Activated naive CD8-positive, alpha-beta T cell treated with anti-CD3 and anti-CD28 coated beads, Interleukin-2, amount 10 ng/mL, durations not matched to agents 7 days and 5 days (primary cell): ENCODE measurements around the gene PYCARD. TPM values are rescaled to one million over a fixed set of nuclear protein-coding genes. Genes with fewer than 3 reads are reported as not detected.
A peak's percentile ranks its signal among the peaks of the same experiment; 100 is the strongest.

Experiments
- ATAC-seq: fragments of 150-1000 bp; cut with Tn5 transposase; one replicate; pipeline ENCODE4 v1.10.0; 2021; ENCODE audit warnings: low read depth, moderate library complexity
- POLR2A ChIA-PET: fragments of 350-600 bp; sonication (Branson Sonifier 250); formaldehyde crosslinking; loops from one replicate; lab custom pipeline; 2021; ENCODE audit warnings: antibody characterized with exemption; lab: Charles Lee
- DNase-seq: peaks from one replicate; pipeline ENCODE4 v3.0.0; 2021
- H3K27ac Mint-ChIP-seq: one replicate; pipeline ENCODE4 v1.8.0; 2022; ENCODE audit warnings: mild to moderate bottlenecking, mixed read lengths
- H3K27me3 Mint-ChIP-seq: one replicate; pipeline ENCODE4 v1.8.0; 2022; ENCODE audit warnings: mild to moderate bottlenecking, moderate library complexity, mixed read lengths
- H3K36me3 Mint-ChIP-seq: one replicate; pipeline ENCODE4 v1.8.0; 2021; ENCODE audit warnings: mild to moderate bottlenecking, mixed read lengths
- H3K4me1 Mint-ChIP-seq: one replicate; pipeline ENCODE4 v1.8.0; 2021; ENCODE audit warnings: mixed read lengths
- H3K4me3 Mint-ChIP-seq: one replicate; pipeline ENCODE4 v1.8.0; 2022; ENCODE audit warnings: mild to moderate bottlenecking, moderate library complexity, mixed read lengths
- H3K9me3 Mint-ChIP-seq: one replicate; pipeline ENCODE4 v1.8.0; 2021; ENCODE audit warnings: mixed read lengths
- total RNA-seq, 2 experiments: library from RNA; stranded (reverse); gene quantifications; one replicate each; pipeline ENCODE4 v1.2.3, GENCODE V29; 2021

Gene PYCARD
- total RNA-seq, 2 experiments from 2014 or later, result 82.3 to 87.0 TPM

DNA sequence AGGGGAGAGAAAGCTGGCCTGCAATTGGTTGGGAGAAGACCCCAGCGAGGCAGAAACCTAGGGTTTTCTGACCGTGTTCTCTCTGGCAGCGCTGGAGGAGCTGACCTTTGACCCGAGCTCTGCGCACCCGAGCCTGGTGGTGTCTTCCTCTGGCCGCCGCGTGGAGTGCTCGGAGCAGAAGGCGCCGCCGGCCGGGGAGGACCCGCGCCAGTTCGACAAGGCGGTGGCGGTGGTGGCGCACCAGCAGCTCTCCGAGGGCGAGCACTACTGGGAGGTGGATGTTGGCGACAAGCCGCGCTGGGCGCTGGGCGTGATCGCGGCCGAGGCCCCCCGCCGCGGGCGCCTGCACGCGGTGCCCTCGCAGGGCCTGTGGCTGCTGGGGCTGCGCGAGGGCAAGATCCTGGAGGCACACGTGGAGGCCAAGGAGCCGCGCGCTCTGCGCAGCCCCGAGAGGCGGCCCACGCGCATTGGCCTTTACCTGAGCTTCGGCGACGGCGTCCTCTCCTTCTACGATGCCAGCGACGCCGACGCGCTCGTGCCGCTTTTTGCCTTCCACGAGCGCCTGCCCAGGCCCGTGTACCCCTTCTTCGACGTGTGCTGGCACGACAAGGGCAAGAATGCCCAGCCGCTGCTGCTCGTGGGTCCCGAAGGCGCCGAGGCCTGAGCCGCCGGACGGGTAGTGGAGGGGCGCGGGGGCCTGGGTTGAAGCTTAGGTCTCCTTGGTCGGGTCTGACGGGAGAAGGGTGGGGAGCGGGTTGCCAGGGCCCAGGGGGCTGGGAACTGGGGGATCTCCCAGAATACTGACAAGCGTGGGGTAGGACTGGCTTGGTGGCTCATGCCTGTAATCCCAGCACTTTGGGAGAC is 21.8 kb upstream of the PYCARD start:
- Mint-ChIP-seq H3K27me3 (peaks cover 16% of the 10 kb centered on the region), H3K27ac (no peak overlapping the region), H3K9me3 (no peaks in the 10 kb centered on the region), H3K4me1 (no peaks in the 10 kb centered on the region), H3K36me3 (no peaks in the 10 kb centered on the region), H3K4me3 (no peak overlapping the region)
- no peak for ATAC-seq
- no peak for DNase-seq
- POLR2A ChIA-PET, result no interaction called here

DNA sequence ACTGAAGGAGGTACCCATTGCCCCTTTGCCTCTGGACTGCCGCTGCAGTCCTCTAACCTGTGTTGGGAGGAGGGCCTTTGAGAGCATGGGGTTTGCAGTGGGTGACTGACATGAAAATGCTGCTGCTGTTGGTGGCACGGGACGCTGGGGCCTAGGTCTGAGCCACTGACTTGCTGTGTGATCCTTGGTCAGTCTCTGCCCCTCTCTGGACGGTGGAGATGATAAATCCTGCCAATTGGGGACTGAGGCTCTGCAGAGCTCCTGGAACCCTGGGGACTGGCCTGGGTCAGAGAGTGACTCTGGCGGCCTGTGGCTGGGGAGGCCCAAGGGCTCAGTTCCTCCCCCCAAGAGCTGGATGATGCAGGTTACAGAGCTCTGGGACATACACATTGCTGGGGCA is 20.5 kb upstream of the PYCARD start:
- Mint-ChIP-seq H3K9me3 (no peaks in the 10 kb centered on the region), H3K36me3 (no peaks in the 10 kb centered on the region), H3K4me3 (no peak overlapping the region), H3K27me3 (peaks cover 22% of the 10 kb centered on the region), H3K4me1 (no peaks in the 10 kb centered on the region), H3K27ac (no peak overlapping the region)
- ATAC-seq (no peak), DNase-seq (no peak)
- POLR2A ChIA-PET, result no interaction called here

DNA sequence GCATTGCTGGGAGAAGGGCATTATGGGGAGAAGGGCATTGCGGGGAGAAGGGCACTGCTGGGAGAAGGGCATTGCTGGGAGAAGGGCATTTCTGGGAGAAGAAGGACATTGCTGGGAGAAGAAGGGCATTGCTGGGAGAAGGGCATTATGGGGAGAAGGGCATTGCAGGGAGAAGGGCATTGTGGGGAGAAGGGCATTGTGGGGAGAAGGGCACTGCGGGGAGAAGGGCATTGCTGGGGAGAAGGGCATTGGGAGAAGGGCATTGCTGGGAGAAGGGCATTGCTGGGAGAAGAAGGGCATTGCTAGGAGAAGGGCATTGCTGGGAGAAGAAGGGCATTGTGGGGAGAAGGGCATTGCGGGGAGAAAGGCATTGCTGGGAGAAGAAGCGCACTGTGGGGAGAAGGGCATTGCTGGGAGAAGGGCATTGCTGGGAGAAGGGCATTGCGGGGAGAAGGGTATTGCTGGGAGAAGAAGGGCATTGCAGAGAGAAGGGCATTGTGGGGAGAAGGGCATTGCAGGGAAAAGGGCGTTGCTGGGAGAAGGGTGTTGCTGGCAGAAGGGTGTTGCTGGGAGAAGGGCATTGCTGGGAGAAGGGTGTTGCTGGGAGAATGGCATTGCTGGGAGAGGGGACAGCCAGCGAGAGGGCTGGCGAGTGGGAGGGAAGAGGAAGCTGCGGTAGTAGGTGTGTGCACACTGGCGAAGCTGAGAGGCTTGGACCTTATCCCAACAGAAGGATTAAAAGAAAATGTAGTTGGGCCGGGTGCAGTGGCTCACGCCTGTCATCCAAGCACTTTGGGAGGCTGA is 19.0 kb upstream of the PYCARD start:
- Mint-ChIP-seq H3K27me3 (peaks cover 36% of the 10 kb centered on the region), H3K9me3 (no peaks in the 10 kb centered on the region), H3K36me3 (no peaks in the 10 kb centered on the region), H3K4me1 (no peaks in the 10 kb centered on the region), H3K27ac (no peak overlapping the region), H3K4me3 (no peak overlapping the region)
- DNase-seq, result no peak
- POLR2A ChIA-PET, result no interaction called here
- no peak for ATAC-seq

DNA sequence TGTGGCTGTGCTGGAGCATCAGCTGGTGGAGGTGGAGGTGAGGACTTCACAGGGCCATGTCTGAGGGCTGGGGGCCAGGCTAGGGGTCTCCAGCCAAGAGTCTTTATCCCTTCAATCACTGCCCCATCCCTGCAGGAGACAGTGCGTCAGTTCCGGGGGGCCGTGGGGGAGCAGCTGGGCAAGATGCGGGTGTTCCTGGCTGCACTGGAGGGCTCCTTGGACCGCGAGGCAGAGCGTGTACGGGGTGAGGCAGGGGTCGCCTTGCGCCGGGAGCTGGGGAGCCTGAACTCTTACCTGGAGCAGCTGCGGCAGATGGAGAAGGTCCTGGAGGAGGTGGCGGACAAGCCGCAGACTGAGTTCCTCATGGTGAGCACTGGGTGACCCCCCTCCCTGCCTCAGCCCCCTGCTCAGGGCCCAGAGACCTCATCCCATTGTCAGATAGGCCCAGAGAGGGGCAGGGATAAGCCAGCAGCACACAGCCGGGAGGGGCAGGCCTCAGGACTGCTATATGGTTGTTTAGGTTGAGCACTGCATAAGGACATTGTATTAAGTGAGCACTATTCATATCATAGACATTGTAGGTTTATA is 16.7 kb upstream of the PYCARD start:
- peaks cover 49% of the 10 kb centered on the region for H3K27me3 Mint-ChIP-seq

DNA sequence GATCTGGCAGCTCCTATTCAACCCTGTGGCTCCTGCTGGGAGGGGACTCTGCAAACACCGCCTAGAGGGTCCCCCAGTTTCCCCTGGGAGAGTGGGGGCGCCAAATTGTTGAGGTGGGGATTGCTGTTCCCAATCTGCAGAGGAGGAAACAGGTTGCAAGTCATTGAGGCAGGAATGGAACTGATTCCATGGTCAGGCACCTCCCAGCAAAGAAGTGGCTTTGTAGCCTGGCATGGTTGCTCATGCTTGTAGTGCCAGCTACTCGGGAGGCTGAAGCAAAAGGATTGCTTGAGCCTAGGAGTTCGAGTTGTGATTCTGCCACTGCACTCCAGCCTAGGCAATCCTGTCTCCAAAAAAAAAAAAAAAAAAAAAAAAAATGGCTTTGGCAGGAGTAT is 14.6 kb upstream of the PYCARD start:
- Mint-ChIP-seq H3K4me1 (peaks cover 7% of the 10 kb centered on the region), H3K4me3 (peak overlapping the region; percentile 64), H3K9me3 (no peaks in the 10 kb centered on the region), H3K27me3 (peaks cover 62% of the 10 kb centered on the region), H3K36me3 (no peaks in the 10 kb centered on the region), H3K27ac (no peak overlapping the region)
- DNase-seq (no peak), ATAC-seq (no peak)
- POLR2A ChIA-PET, result interaction anchor here (0.6 to 5.1 kb wide), 7 partner anchors 15 to 227 kb away, joined by 3 to 37 read pairs (median 4); partner anchors contain the start of genes FUS and PYCARD

More for the DNA sequence above, 16.7 kb upstream of the PYCARD start:
- H3K27ac Mint-ChIP-seq, result no peak overlapping the region
- peaks cover 7% of the 10 kb centered on the region for H3K4me1 Mint-ChIP-seq
- H3K36me3 Mint-ChIP-seq, result no peaks in the 10 kb centered on the region
- POLR2A ChIA-PET, result no interaction called here
- ATAC-seq (no peak), DNase-seq (no peak)
- no peaks in the 10 kb centered on the region for H3K9me3 Mint-ChIP-seq
- no peak overlapping the region for H3K4me3 Mint-ChIP-seq

DNA sequence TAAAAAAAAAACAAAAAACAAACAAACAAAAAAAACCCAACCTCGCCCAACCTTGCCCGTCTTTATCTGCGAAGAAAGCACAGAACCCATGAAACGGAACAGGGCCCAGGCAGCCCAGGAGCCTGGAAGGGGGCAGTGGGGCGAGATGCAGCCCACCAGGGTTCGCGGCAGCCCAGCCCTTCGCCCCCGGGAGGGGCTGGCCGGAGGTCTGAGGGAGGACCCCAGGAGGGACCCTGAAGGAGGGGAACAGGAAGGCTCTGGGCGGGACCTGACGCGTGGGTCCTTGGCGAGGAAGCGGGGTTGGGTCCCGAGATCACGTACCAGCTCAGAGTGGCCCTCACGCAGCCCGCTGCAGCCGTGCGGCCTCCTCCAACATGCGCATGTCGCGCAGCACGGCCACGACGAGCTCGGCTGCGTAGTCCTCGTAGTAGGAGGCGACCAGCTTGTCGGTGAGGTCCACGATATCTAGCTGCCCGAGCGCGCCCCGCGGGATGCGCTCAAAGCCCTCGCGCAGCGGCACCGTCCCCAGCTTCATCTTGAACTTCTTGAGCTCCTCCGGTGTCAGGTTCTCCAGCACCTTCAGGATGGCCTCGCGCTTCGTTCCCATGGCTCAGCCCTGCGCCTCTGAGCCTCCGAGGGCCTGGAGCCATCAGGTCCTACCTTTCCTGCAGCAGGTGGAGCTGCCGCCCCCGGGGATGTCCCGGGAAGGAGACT is 14.0 kb upstream of the PYCARD start, which contains the start of gene PYDC1:
PYDC1 (minus strand) TSS at position 714 of the 714 bp plus-strand sequence; CDS start at position 607, 107 bp downstream.
- peaks cover 12% of the 10 kb centered on the region for H3K4me1 Mint-ChIP-seq
- POLR2A ChIA-PET, result interaction anchor here (0.7 to 5.1 kb wide), 7 partner anchors 15 to 228 kb away, joined by 3 to 37 read pairs (median 4); partner anchors contain the start of genes FUS and PYCARD
- no peaks in the 10 kb centered on the region for H3K36me3 Mint-ChIP-seq
- DNase-seq (peak; percentile 52), ATAC-seq (peak; percentile 38)
- H3K4me3 Mint-ChIP-seq, result peak within 1 kb of the TSS; percentile 72
- no peaks in the 10 kb centered on the region for H3K9me3 Mint-ChIP-seq
- H3K27ac Mint-ChIP-seq, result no peak within 1 kb of the TSS
- peaks cover 57% of the 10 kb centered on the region for H3K27me3 Mint-ChIP-seq

DNA sequence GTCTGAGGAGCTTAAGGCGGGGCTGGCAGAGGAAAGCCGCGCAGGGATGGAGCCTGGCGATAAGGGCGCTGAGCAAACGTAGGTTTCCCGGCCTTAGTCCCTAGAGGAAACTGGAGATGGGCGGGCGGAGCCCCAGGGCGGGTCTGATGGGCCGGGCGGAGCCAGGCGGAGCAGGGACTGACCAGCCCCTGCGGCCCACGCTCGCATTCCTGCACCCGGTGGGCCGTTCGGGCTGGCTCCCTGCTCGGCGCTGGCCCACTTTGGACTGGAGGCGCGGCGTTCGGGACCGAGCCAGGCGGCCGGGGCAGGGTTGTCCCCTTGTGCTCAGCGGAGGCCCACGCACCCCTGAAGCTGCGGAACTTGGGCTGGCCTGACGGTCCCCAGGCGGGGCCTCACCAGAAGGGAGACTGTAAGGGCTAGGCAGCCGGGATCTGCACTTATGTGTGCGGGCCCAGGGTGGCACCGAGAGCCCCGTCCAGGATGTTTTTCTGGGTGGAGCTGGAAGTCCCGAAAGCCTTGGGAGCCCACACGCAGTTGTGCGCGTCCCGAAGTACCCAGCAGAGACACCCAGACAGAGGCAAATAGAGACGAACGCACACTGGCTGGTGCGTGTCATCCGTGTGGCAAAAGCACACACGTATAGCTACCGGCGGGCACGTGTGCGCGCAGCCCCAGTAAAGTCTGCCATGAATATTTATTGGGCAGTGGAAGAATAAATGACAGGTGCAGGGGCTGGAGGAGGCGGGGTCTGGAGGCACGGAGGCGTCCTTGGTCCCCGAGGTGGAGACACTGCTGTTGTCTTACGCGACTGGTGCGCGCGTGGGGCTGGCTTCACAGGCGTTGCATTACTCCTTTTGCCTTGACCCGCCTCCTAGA is 13.0 kb upstream of the PYCARD start:
- Mint-ChIP-seq H3K27ac (peak overlapping the region; percentile 13), H3K4me1 (peaks cover 13% of the 10 kb centered on the region), H3K36me3 (no peaks in the 10 kb centered on the region), H3K4me3 (peak overlapping the region; percentile 72), H3K9me3 (no peaks in the 10 kb centered on the region), H3K27me3 (peaks cover 49% of the 10 kb centered on the region)
- DNase-seq, result no peak
- POLR2A ChIA-PET, result interaction anchor here (0.6 to 5.1 kb wide), 4 partner anchors 10 to 38 kb away, joined by 3 to 37 read pairs (median 4); partner anchors contain the start of gene PYCARD
- ATAC-seq, result peak; percentile 51

DNA sequence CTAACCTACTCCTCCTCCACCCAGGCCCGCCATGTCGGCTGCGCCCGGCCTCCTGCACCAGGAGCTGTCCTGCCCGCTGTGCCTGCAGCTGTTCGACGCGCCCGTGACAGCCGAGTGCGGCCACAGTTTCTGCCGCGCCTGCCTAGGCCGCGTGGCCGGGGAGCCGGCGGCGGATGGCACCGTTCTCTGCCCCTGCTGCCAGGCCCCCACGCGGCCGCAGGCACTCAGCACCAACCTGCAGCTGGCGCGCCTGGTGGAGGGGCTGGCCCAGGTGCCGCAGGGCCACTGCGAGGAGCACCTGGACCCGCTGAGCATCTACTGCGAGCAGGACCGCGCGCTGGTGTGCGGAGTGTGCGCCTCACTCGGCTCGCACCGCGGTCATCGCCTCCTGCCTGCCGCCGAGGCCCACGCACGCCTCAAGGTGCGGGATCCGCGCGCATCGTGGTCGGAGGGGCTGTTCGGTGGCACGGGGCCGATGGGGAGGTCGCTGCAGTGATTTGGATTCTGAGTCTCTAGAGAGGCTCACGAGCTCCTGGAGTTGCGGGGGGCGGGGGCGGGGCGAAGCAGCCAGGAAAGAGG is 12.2 kb upstream of the PYCARD start:
- H3K36me3 Mint-ChIP-seq, result no peaks in the 10 kb centered on the region
- POLR2A ChIA-PET, result interaction anchor here (0.6 to 5.1 kb wide), 4 partner anchors 9 to 29 kb away, joined by 3 to 37 read pairs (median 4); partner anchors contain the start of gene PYCARD
- ATAC-seq (no peak), DNase-seq (no peak)
- H3K9me3 Mint-ChIP-seq, result no peaks in the 10 kb centered on the region
- peaks cover 13% of the 10 kb centered on the region for H3K4me1 Mint-ChIP-seq
- no peak overlapping the region for H3K27ac Mint-ChIP-seq
- peak overlapping the region; percentile 72 for H3K4me3 Mint-ChIP-seq
- H3K27me3 Mint-ChIP-seq, result peaks cover 49% of the 10 kb centered on the region

DNA sequence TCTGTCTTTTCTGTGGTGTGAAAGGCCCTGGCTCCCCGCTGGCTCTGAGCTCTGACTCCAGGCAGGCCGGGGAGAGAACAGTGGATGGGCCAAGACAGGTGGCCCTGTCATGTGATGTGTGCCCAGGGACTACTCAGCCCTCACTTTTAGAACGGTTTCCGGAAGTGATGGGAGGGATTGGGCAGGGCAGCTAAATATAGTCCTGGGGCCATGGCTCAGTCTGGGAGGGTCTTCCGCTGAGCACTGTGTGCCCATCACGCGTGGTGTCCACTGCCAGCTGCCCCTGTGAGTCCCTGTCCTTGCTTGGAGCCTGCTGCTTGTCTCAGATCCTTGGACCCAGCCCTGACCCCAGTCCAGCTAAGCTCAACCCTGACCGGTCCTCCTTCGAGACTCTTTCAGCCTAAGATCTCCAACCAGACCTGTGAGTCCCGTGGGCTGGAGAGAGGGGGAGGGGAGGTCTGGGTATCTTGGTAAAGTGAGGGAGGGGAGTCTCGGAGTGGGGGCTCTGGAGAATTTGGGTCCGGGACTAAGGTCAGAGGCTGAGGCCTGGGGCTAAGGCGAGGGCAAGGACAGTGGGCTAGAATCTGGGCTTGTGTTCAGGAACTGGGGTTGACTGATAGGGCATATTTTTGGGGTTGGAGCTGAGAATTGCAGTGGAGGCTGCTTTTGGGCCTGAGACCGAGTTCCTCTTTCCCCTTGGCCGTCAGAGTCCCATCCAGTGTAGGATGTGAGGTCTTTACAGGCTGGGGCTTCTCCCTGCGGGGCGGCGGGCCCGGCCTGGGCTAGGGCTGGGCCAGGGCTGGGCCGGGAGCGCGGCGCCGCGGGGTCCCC is 11.5 kb upstream of the PYCARD start, which contains the start of gene TRIM72:
TRIM72 (plus strand) TSS at position 243 of the 831 bp plus-strand sequence. CDS start 620 bp downstream, outside the sequence.
- Mint-ChIP-seq H3K9me3 (no peaks in the 10 kb centered on the region), H3K36me3 (no peaks in the 10 kb centered on the region), H3K4me3 (peak within 1 kb of the TSS; percentile 72), H3K4me1 (peaks cover 13% of the 10 kb centered on the region), H3K27ac (no peak within 1 kb of the TSS), H3K27me3 (peaks cover 48% of the 10 kb centered on the region)
- ATAC-seq, result no peak
- POLR2A ChIA-PET, result interaction anchor here (0.6 to 5.1 kb wide), 3 partner anchors 12 to 29 kb away, joined by 3 to 37 read pairs (median 3); partner anchors contain the start of gene PYCARD
- DNase-seq, result no peak

DNA sequence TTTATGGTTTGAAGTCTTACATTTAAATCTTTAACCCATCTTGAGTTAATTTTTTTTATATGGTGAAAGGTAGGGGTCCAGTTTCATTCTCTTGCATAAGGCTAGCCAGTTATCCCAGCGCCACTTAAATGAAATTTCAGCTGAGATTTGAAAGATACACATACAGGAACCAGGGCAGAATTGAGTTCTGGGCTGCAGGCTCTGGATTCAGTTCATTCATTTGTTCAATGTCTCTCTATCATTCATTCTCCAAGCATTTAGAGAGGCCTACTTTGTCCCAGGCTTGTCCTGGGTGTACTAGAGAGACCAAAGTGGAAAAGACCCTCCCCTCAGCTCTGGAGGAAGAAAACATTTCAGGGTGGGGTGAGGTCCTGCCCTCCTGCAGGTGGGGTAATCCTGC is 10.8 kb upstream of the PYCARD start:
- POLR2A ChIA-PET, result interaction anchor here (0.9 to 5.1 kb wide), 2 partner anchors 11 to 15 kb away, joined by 3 to 37 read pairs; partner anchors contain the start of gene PYCARD
- Mint-ChIP-seq H3K9me3 (no peaks in the 10 kb centered on the region), H3K4me1 (peaks cover 13% of the 10 kb centered on the region), H3K36me3 (no peaks in the 10 kb centered on the region), H3K4me3 (no peak overlapping the region), H3K27me3 (peaks cover 45% of the 10 kb centered on the region), H3K27ac (no peak overlapping the region)
- no peak for ATAC-seq
- DNase-seq, result no peak

DNA sequence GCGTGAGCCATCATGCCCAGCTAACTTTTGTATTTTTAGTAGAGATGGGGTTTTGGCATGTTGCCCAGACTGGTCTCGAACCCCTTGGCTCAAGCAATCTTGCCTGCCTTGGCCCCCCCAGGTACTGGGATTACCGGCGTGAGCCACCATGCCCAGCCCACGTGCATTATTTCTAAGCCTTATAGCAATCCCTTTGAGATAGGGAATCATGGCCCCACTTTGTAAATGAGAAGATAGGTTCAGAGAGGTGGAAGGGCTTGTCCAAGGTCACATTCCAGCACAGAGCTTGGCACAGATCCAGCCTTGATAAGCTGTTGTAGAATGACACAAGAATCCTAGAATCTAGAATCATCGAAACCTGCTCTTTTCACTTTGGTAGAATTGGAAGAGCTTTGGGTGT is 4.2 kb upstream of the PYCARD start:
- POLR2A ChIA-PET, result no interaction called here
- H3K27ac Mint-ChIP-seq, result no peak overlapping the region
- H3K4me1 Mint-ChIP-seq, result peaks cover 20% of the 10 kb centered on the region
- peaks cover 3% of the 10 kb centered on the region for H3K36me3 Mint-ChIP-seq
- H3K9me3 Mint-ChIP-seq, result no peaks in the 10 kb centered on the region
- no peak overlapping the region for H3K4me3 Mint-ChIP-seq
- DNase-seq (no peak), ATAC-seq (no peak)
- H3K27me3 Mint-ChIP-seq, result peaks cover 12% of the 10 kb centered on the region
